GM21717 (cell line): ENCODE measurements around the gene ANK3.

Experiments
- ATAC-seq: cut with Tn5 transposase; IDR thresholded peaks from one replicate; pipeline ENCODE4 v1.9.1; 2021; ENCODE audit warnings: mild to moderate bottlenecking, moderate library complexity; ENCODE audit not compliant: unreplicated experiment

Gene ANK3

GRCh38 chr10:60283397-60283796, 106.3 kb downstream of the ANK3 start:
- no peak for ATAC-seq

GRCh38 chr10:60282771-60283353, 106.8 kb downstream of the ANK3 start:
- ATAC-seq: no peak

- no peak for ATAC-seq
Observed at GRCh38 chr10:60281792-60282353, 107.8 kb downstream of the ANK3 start.

- no peak for ATAC-seq
Observed at GRCh38 chr10:60281331-60281730, 108.3 kb downstream of the ANK3 start.

GRCh38 chr10:60280475-60280874, 109.2 kb downstream of the ANK3 start:
- ATAC-seq: no peak

- ATAC-seq: no peak
Observed at GRCh38 chr10:60277656-60278055, 112.0 kb downstream of the ANK3 start.

- ATAC-seq: no peak
Observed at GRCh38 chr10:60276232-60276631, 113.4 kb downstream of the ANK3 start.

- no peak for ATAC-seq
Observed at GRCh38 chr10:60271319-60272040, 118.2 kb downstream of the ANK3 start.

- ATAC-seq: no peak
Observed at GRCh38 chr10:60270426-60270825, 119.2 kb downstream of the ANK3 start.

- no peak for ATAC-seq
Observed at GRCh38 chr10:60267802-60268201, 121.9 kb downstream of the ANK3 start.

GRCh38 chr10:60266513-60266912, 123.2 kb downstream of the ANK3 start:
- no peak for ATAC-seq

- no peak for ATAC-seq
Observed at GRCh38 chr10:60262647-60263126, 127.0 kb downstream of the ANK3 start.

GRCh38 chr10:60260321-60260720, 129.4 kb downstream of the ANK3 start:
- ATAC-seq: no peak

- ATAC-seq: no peak
Observed at GRCh38 chr10:60258429-60258797, 131.3 kb downstream of the ANK3 start.

GRCh38 chr10:60257767-60258428, 131.8 kb downstream of the ANK3 start:
- no peak for ATAC-seq

GRCh38 chr10:60254776-60255175, 134.9 kb downstream of the ANK3 start:
- ATAC-seq: no peak

- no peak for ATAC-seq
Observed at GRCh38 chr10:60253484-60253883, 136.2 kb downstream of the ANK3 start.

GRCh38 chr10:60252688-60253087, 137.0 kb downstream of the ANK3 start:
- ATAC-seq: no peak

GRCh38 chr10:60246382-60246781, 143.3 kb downstream of the ANK3 start:
- ATAC-seq: no peak

- no peak for ATAC-seq
Observed at GRCh38 chr10:60239228-60239627, 150.4 kb downstream of the ANK3 start.

GRCh38 chr10:60238759-60239100, 150.9 kb downstream of the ANK3 start:
- no peak for ATAC-seq
